Measurements from ENCODE around the gene THADA.

Gene THADA

DNA sequence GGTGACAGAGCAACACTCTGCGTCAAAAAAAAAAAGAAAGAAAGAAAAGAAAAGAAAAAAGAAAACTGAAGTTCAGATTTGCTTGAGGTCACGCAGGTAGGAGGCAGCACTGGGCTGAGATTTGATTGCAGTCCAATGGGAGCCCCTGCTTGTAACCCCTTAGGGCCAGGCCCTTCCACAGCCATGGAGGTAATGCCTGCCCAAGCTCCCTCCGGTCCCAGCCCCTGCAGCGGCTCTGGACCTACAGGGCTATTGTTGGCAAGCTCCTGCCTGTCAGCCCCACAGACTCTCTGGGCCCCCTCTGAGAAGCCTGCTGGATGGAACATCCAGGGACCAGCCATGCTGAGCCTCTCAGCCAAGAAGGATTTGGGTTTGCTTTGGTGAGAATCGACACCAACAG lies 381.6 kb downstream of the THADA start:
- no peak for DNase-seq (ENCODE audit: low read depth in 2 of 3, low spot score in 2 of 3)

- DNase-seq (ENCODE audit: low read depth in 2 of 3, low spot score in 2 of 3): no peak
These were observed 382.9 kb downstream of the THADA start for GRCh38 chr2:43212931-43213330.

DNA sequence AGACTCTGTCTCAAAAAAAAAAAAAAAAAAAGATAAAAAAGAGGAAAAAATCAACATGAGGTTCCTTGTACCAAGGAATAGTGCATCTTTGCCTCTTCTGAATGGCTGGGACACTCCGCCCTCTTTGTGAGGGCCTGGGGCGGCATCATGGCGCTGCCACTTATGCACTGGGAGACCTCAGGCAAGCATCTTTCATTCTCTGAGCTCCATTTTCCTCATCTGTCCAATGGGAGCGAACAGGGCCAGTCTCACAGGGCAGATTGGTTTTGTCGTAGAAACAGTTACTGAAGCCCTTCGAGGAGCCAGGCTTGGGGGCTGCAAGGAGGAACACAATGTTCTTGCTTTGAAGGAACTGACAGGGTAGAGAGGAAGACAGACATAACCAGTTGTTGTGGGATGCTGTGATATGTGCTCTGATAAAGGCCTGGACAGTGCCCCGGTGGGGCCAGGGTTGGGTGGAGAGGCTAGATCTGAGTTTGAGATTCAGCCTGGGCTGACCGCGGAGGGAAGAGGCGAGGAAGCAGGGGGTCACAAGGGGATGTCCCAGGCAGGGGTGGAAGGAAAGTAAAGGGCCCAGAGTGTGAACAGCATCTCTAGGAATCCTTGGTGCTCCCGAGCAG lies 383.5 kb downstream of the THADA start:
- DNase-seq (ENCODE audit: low read depth in 2 of 3, low spot score in 2 of 3): no peak

GRCh38 chr2:43210467-43211303 lies 385.2 kb downstream of the THADA start:
- DNase-seq (ENCODE audit: low read depth in 2 of 3, low spot score in 2 of 3): no peak

- no peak for DNase-seq (ENCODE audit: low read depth in 2 of 3, low spot score in 2 of 3)
These were observed 385.7 kb downstream of the THADA start for GRCh38 chr2:43210125-43210466.

- no peak for DNase-seq (ENCODE audit: low read depth in 2 of 3, low spot score in 2 of 3)
These were observed 386.6 kb downstream of the THADA start for GRCh38 chr2:43209204-43209717.

DNA sequence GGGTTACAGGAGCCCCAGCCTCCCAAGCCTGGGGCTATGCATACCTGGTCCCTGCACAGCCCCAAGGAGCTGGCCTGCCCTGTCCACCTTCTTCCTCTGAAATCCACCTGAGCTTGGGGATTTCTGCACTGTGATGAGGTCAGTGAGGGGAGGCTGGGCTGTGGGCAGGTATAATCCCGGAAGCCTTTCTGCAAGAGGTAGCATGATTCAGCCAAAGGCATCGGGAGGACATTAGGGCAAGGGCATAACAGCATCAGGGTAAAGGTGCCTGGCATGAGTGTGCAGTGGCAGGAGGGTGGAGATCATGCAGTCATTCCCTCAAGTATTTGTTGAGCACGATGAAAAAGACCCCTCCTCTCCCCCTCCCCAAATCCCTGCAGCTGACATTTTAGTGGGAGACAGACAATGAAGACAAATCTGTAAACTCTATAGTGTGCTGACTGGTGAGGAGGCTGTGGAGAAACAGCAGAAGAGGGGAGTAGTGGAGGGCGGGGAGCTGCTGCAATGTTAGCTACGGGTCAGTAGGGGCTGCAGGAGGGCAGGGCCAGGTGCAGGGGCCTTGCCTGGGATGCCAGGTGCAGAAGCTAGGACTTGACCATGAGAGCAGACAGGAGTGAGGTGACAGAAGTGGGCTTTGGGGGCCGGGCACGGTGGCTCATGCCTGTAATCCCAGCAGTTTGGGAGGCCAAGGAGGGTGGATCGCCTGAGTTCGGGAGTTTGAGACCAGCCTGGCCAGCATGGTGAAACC lies 388.1 kb downstream of the THADA start:
- no peak for DNase-seq (ENCODE audit: low read depth in 2 of 3, low spot score in 2 of 3)

- DNase-seq (ENCODE audit: low read depth in 2 of 3, low spot score in 2 of 3): no peak
These were observed 389.2 kb downstream of the THADA start for GRCh38 chr2:43206602-43207001.

DNA sequence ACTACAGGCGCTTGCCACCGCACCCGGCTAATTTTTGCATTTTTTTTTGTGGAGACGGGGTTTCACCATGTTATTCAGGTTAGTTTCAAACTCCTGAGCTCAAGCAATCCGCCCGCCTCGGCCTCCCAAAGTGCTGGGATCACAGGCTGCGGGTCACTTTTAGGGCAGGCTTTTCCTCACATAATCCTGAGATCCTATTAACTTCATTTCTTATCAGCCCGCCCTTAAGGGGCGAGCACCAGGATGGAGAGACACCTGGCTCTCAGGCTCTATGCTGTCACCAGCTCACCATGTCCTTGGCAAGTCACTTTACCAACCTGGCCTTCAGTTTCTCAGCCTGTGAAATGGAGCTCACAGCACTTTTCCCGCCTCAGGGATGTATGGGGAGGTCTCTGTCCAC lies 392.5 kb downstream of the THADA start:
- no peak for DNase-seq (ENCODE audit: low read depth in 2 of 3, low spot score in 2 of 3)

DNA sequence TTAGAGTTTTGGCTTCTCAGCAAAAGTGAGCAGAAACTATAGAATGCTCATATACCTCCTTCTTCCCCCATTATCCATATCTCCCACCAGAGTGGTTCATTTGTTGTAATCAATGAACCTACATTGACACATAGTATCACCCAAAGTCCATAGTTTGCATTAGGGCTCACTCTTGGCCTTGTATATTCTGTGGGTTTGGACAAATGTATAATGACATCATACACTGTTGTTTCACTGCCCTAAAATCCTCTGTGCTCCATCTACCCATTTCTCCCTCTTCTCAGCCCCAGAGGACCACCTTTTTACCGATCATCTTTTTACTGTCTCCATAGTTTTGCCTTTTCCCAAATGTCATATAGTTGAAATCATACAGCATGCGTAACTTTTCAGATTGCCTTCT lies 393.5 kb downstream of the THADA start:
- DNase-seq (ENCODE audit: low read depth in 2 of 3, low spot score in 2 of 3): no peak

GRCh38 chr2:43201497-43201896 lies 394.3 kb downstream of the THADA start:
- DNase-seq (ENCODE audit: low read depth in 2 of 3, low spot score in 2 of 3): no peak

GRCh38 chr2:43201016-43201415 lies 394.8 kb downstream of the THADA start:
- no peak for DNase-seq (ENCODE audit: low read depth in 2 of 3, low spot score in 2 of 3)

GRCh38 chr2:43199492-43200488 lies 396.0 kb downstream of the THADA start:
- no peak for DNase-seq (ENCODE audit: low read depth in 2 of 3, low spot score in 2 of 3)

- no peak for DNase-seq (ENCODE audit: low read depth in 2 of 3, low spot score in 2 of 3)
These were observed 397.6 kb downstream of the THADA start for GRCh38 chr2:43198263-43198662.

GRCh38 chr2:43197588-43197896 lies 398.3 kb downstream of the THADA start:
- no peak for DNase-seq (ENCODE audit: low read depth in 2 of 3, low spot score in 2 of 3)

GRCh38 chr2:43196768-43197587 lies 398.9 kb downstream of the THADA start:
- no peak for DNase-seq (ENCODE audit: low read depth in 2 of 3, low spot score in 2 of 3)

GRCh38 chr2:43194121-43194869 lies 401.5 kb downstream of the THADA start:
- DNase-seq (ENCODE audit: low read depth in 2 of 3, low spot score in 2 of 3): no peak

- no peak for DNase-seq (ENCODE audit: low read depth in 2 of 3, low spot score in 2 of 3)
These were observed 402.2 kb downstream of the THADA start for GRCh38 chr2:43193652-43194120.

Data from activated CD8-positive, alpha-beta memory T cell treated with anti-CD3 and anti-CD28 coated beads for 48 hours (primary cell).